ENCODE results near the gene EGFLAM. TPM values are rescaled to one million over a fixed set of nuclear protein-coding genes. Genes with fewer than 3 reads are reported as not detected.

Gene EGFLAM
- total RNA-seq, 1 experiment from 2014 or later, result 0.33 TPM

DNA sequence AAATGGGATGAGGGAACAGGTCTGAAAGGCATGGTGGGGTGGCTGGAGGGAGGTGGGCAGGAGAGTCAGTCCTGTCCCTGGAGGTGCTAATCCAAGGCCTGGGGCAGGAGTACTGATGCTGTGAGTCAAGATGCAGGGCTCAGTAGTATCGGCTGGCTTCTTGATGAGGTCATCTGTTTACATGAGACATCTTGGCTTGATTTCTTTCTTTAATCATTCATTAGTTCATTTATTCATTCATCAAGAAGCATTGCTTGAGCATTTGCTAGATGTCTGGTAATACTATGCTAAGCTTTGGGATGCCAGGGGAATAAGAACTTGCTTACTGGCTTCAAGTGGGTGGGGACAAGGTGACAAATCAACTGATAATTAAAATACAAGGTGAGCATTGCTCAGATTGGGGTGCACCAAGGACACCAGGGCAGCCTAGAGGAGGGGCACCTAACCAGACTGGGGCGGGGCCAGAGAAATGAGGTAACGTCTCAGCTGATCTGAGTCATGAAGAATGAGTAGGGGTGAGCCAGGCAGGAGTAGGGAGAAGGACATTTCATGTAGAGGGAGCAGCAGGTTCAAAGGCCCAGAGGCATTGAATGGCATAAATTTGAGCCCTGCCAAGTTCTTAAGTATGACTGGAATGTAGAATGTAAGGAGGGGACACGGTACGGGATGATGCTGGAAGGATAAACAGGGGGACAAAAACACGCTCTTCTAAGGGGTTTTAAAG is 88.8 kb downstream of the EGFLAM start:
- Histone ChIP-seq H3K9me3 (ENCODE audit: control insufficient read depth, low read depth, low read length) (no peaks in the 10 kb centered on the region), H2BK5ac (ENCODE audit: insufficient read length, low read length) (no peak overlapping the region), H4K5ac (ENCODE audit: insufficient read length, low read depth, low read length) (no peak overlapping the region), H3K79me1 (ENCODE audit: insufficient read depth, low read depth, low read length, poor library complexity, severe bottlenecking) (no peaks in the 10 kb centered on the region), H2BK12ac (ENCODE audit: insufficient read length, low read depth, low read length) (no peak overlapping the region), H3K27ac (ENCODE audit: insufficient read length, low read depth, low read length) (no peak overlapping the region), H3K23ac (ENCODE audit: insufficient read length, low read depth, low read length) (no peak overlapping the region), H2BK20ac (ENCODE audit: low read depth, low read length, poor library complexity, severe bottlenecking) (no peak overlapping the region), H2BK15ac (ENCODE audit: low read depth, low read length) (no peak overlapping the region), H2AK5ac (ENCODE audit: insufficient read length, low read length) (no peak overlapping the region), H3K4me2 (ENCODE audit: insufficient read depth, insufficient read length, low read length) (no peak overlapping the region), H3K4me1 (ENCODE audit: insufficient read depth, low read length) (no peaks in the 10 kb centered on the region), H4K8ac (replicated peaks; ENCODE audit: insufficient read length, low read depth, low read length) (no peak overlapping the region), H3K9ac (ENCODE audit: extremely low read depth, insufficient read length, low read length) (no peak overlapping the region), H3K56ac (ENCODE audit: insufficient read length, low read depth, low read length) (no peak overlapping the region), H3K18ac (ENCODE audit: insufficient read length, low read depth, low read length) (no peak overlapping the region), H3K27me3 (ENCODE audit: insufficient read depth, low read length) (no peaks in the 10 kb centered on the region), H3K79me2 (ENCODE audit: insufficient read depth, low read length) (no peaks in the 10 kb centered on the region), H2BK120ac (ENCODE audit: low read depth, low read length, poor library complexity, severe bottlenecking) (no peak overlapping the region), H3K4ac (ENCODE audit: low read depth, low read length) (no peak overlapping the region), H3T11ph (ENCODE audit: low read length) (no peak overlapping the region), H2AFZ (ENCODE audit: low read length) (no peak overlapping the region), H4K20me1 (ENCODE audit: control insufficient read depth, insufficient read depth, insufficient read length) (no peaks in the 10 kb centered on the region), H3K23me2 (ENCODE audit: insufficient read length, low read depth, low read length, poor library complexity, severe bottlenecking) (no peaks in the 10 kb centered on the region), H3K14ac (ENCODE audit: insufficient read depth, low read length) (no peak overlapping the region), H4K91ac (ENCODE audit: insufficient read length, low read depth, low read length) (no peak overlapping the region)
- no peak overlapping the region for H3K4me3 Mint-ChIP-seq
- DNase-seq, result no peak
- no peaks in the 10 kb centered on the region; the same call in none of the 2 replicates for H3K27me3 Mint-ChIP-seq (ENCODE audit: low read depth)
- TF ChIP-seq, protein P1, sequence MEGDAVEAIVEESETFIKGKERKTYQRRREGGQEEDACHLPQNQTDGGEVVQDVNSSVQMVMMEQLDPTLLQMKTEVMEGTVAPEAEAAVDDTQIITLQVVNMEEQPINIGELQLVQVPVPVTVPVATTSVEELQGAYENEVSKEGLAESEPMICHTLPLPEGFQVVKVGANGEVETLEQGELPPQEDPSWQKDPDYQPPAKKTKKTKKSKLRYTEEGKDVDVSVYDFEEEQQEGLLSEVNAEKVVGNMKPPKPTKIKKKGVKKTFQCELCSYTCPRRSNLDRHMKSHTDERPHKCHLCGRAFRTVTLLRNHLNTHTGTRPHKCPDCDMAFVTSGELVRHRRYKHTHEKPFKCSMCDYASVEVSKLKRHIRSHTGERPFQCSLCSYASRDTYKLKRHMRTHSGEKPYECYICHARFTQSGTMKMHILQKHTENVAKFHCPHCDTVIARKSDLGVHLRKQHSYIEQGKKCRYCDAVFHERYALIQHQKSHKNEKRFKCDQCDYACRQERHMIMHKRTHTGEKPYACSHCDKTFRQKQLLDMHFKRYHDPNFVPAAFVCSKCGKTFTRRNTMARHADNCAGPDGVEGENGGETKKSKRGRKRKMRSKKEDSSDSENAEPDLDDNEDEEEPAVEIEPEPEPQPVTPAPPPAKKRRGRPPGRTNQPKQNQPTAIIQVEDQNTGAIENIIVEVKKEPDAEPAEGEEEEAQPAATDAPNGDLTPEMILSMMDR (conservative IDR thresholded peaks at IDR 0.05), result no peak
- no CpG with 5 or more reads among the region's 6 CpGs for WGBS (ENCODE audit: extremely low coverage, insufficient read length, low lambda C conversion rate)
- H3K27ac Mint-ChIP-seq, result no peak overlapping the region
- no peaks in the 10 kb centered on the region for H3K9me3 Mint-ChIP-seq
- H3K4me1 Mint-ChIP-seq, result peaks cover 0 to 9% of the 10 kb centered on the region in 2 experiments; a peak in 2 of 4 replicates
- H3K36me3 Mint-ChIP-seq (ENCODE audit: insufficient read depth in 1 of 3, low read depth in 3 of 3), result no peaks in the 10 kb centered on the region; a peak in 1 of 7 replicates
